Measurements from ENCODE around the gene KIF17.

GRCh38 chr1:20731057-20731991 is 13.5 kb upstream of the KIF17 start:
- no peak for TF ChIP-seq RAD21 (IDR thresholded peaks at IDR 0.05; ENCODE audit: low read depth)
- TF ChIP-seq POLR2A (IDR thresholded peaks at IDR 0.05; ENCODE audit: borderline replicate concordance, extremely low read depth, insufficient read depth, insufficient read length), result no peak
- TF ChIP-seq CTCF (IDR thresholded peaks at IDR 0.05 in 2 of 3, conservative IDR thresholded peaks at IDR 0.05 in 1 of 3; ENCODE audit: borderline replicate concordance in 1 of 3, insufficient read depth in 1 of 3, low read depth in 2 of 3, low read length in 2 of 3), result no peak
- TF ChIP-seq POLR2AphosphoS5 (IDR thresholded peaks at IDR 0.05; ENCODE audit: low read depth, low read length), result no peak
- no peak for TF ChIP-seq MAX (IDR thresholded peaks at IDR 0.05)
- TF ChIP-seq CEBPB (IDR thresholded peaks at IDR 0.05; ENCODE audit: low read depth), result no peak
- TF ChIP-seq EZH2 (IDR thresholded peaks at IDR 0.05), result no peak
- TF ChIP-seq SRF (IDR thresholded peaks at IDR 0.05; ENCODE audit: low read depth), result no peak

All from HCT116 (cell line).